ENCODE data around the gene MYO15B.

Gene MYO15B

GRCh38 chr17:75558666-75559530 is 28.7 kb upstream of the MYO15B start:
- DNase-seq = no peak

GRCh38 chr17:75559958-75560533 is 27.6 kb upstream of the MYO15B start:
- no peak for DNase-seq

GRCh38 chr17:75561927-75562603 is 25.5 kb upstream of the MYO15B start:
- no peak for DNase-seq

- no peak for DNase-seq
Measured at GRCh38 chr17:75563063-75563758, 24.4 kb upstream of the MYO15B start.

- no peak for DNase-seq
Measured at GRCh38 chr17:75564195-75564594, 23.4 kb upstream of the MYO15B start.

GRCh38 chr17:75565066-75565465 is 22.5 kb upstream of the MYO15B start:
- DNase-seq = no peak

- no peak for DNase-seq
Measured at GRCh38 chr17:75565618-75566017, 22.0 kb upstream of the MYO15B start.

GRCh38 chr17:75566416-75566815 is 21.2 kb upstream of the MYO15B start:
- no peak for DNase-seq

GRCh38 chr17:75566834-75567233 is 20.8 kb upstream of the MYO15B start:
- DNase-seq = no peak

- DNase-seq = no peak
Measured at GRCh38 chr17:75568412-75569255, 19.0 kb upstream of the MYO15B start.

GRCh38 chr17:75570034-75570676 is 17.4 kb upstream of the MYO15B start:
- DNase-seq = no peak

GRCh38 chr17:75570772-75571171 is 16.8 kb upstream of the MYO15B start:
- DNase-seq = no peak

- DNase-seq = no peak
Measured at GRCh38 chr17:75571197-75571884, 16.3 kb upstream of the MYO15B start.

- no peak for DNase-seq
Measured at GRCh38 chr17:75571885-75572215, 15.8 kb upstream of the MYO15B start.

GRCh38 chr17:75572713-75573539 is 14.7 kb upstream of the MYO15B start:
- DNase-seq = no peak

- DNase-seq = no peak
Measured at GRCh38 chr17:75573540-75573957, 14.1 kb upstream of the MYO15B start.

- no peak for DNase-seq
Measured at GRCh38 chr17:75573994-75574393, 13.6 kb upstream of the MYO15B start.

- DNase-seq = no peak
Measured at GRCh38 chr17:75574404-75575036, 13.1 kb upstream of the MYO15B start.

GRCh38 chr17:75575197-75575596 is 12.4 kb upstream of the MYO15B start:
- DNase-seq = no peak

GRCh38 chr17:75575728-75576127 is 11.9 kb upstream of the MYO15B start:
- DNase-seq = no peak

All from activated CD4-positive, alpha-beta T cell treated with anti-CD3 and anti-CD28 coated beads, Interleukin-10, Interleukin-2, amounts not matched to agents 100 ng/mL and 50 ng/mL, durations not matched to agents 16 hours and 8 hours (primary cell).